Endometrial microvascular endothelial cells (primary cell): Measurements from ENCODE around the gene PATZ1. TPM values are rescaled to one million over a fixed set of nuclear protein-coding genes. Genes with fewer than 3 reads are reported as not detected.
"Not testable (repeated sequence)": the region's sequence is repeated elsewhere in the genome, so short reads cannot be mapped to it uniquely, and the experiment has no call there.

Experiments
- in situ Hi-C: cut with HindIII; loops from 2 replicates; pipeline ENCODE4 v1.10.0; 2017; ENCODE audit warnings: low sequenced_read_pairs, low pct_unique_long_range_greater_than_20kb; ENCODE audit errors: inconsistent ontology term
- total RNA-seq: library from RNA; depleted of rRNA; stranded (reverse); fragments of >200 nt; gene quantifications from one replicate; pipeline ENCODE4 v1.2.3, GENCODE V29; 2015; ENCODE audit errors: inconsistent ontology term

PATZ1 gene
- total RNA-seq, 1 donor from 2014 or later: 21.3 TPM

DNA sequence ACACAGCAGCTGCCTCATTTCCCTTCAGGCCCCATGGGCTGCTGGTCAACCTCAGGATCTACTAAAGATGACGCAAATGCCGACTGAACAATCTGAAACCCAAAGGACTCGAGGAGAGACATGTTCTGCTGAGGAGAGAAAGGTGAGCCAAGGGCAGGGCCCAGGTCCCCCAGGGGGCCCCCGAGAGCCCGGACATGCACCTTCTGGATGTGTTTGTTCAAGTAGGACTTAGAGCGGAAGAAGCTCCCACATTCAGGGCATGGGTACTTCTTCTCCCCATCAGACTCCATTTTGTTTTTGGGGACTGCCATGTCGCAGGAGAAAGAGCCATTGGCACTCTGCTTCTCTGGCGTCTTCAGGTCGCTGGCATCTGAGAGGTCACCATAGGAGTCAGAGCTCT is 19.3 kb downstream of the PATZ1 start:
- in situ Hi-C loops: no loop called here

DNA sequence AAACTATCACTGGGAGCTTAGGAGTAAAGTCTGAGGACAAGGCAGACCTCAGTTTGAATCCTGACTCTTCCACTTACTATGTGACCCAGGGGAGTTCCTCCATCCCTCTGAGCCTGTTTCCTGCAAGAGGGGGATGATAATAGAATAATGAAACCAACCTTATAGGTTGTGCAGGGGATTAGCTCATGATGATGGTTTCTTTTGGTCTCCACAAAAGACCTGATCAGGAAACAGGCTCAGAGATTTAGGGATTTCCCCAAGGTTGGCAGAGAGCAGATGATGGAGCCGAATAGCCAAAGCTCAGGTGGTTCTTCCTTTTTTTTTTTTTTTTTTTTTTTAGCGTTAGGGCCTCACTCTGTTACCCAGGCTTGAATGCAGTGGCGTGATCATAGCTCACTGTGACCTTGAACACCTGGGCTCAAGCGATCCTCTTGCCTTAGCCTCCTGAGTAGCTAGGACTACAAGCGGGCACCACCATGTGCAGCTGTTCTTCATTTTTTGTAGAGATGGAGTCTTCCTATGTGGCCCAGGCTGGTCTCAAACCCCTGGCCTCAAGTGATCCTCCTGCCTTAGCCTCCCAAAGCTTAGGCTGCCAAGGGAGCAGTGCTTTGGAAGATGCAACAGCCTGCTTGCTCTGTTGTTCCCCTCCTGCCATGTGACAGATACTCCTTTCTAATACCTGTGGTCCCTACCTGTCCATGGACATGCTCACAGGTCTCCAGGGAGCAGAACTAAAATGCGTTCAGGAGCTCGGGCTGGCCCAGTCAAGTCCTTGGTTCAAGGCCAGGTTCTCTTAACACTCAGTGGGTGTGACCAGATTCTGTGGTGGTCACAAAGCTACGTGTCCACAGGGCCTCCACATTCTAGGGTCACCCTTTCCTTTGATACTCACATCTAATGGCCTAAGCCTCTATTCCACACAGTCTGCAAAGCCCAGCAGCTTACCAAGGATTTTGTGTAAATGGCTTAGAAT is 22.3 kb downstream of the PATZ1 start:
- in situ Hi-C loops: no loop called here

DNA sequence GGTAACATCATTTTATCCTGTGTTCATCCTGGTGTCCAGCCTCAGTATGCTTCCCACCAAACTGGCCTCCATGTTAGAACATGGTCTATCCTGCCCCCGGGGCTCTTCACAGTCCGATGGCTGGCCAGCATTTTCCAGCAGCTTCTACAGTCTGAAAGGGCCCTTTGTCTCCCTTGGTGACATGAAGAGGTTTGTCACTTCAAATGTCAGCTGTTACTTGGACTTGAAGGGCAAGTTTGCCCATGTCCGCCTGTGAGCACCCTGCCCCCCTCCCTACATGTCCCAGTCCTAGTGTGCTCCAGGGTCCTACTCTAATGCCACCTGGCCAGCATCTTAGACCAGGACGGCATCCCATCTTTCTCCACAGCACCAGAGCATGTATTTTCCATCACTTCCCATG is 24.7 kb downstream of the PATZ1 start:
- in situ Hi-C loops: no loop called here

GRCh38 chr22:31314220-31314619 is 31.9 kb downstream of the PATZ1 start:
- in situ Hi-C loops: not testable (repeated sequence)

GRCh38 chr22:31313366-31314147 is 32.6 kb downstream of the PATZ1 start:
- in situ Hi-C loops: no loop called here

GRCh38 chr22:31308181-31308580 is 38.0 kb downstream of the PATZ1 start:
- in situ Hi-C loops: no loop called here

GRCh38 chr22:31305194-31305593 is 41.0 kb downstream of the PATZ1 start:
- in situ Hi-C loops: no loop called here

GRCh38 chr22:31302537-31302936 is 43.6 kb downstream of the PATZ1 start:
- in situ Hi-C loops: no loop called here

GRCh38 chr22:31302006-31302405 is 44.1 kb downstream of the PATZ1 start:
- in situ Hi-C loops: no loop called here

DNA sequence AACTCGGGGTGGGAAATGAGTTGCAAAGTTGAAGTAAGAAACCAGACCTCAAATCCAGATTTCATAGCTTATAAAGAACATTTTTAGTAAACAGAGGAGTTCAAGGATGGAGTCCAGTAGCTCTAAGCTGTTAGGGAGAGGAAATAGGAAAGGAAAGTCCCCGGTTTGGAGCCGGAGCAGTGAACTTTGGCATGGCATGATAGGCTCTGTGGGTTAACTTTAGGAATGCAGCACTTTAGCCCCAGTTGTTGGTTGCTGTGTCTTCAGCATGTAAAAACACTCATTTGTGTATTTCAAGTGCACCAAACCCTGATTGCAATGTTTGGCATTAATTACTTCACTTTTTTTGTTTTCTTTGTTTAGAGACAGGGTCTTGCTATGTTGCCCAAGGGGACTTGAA is 45.2 kb downstream of the PATZ1 start:
- in situ Hi-C loops: no loop called here

- in situ Hi-C loops: no loop called here
Measured at GRCh38 chr22:31295831-31296657, 50.1 kb downstream of the PATZ1 start.

DNA sequence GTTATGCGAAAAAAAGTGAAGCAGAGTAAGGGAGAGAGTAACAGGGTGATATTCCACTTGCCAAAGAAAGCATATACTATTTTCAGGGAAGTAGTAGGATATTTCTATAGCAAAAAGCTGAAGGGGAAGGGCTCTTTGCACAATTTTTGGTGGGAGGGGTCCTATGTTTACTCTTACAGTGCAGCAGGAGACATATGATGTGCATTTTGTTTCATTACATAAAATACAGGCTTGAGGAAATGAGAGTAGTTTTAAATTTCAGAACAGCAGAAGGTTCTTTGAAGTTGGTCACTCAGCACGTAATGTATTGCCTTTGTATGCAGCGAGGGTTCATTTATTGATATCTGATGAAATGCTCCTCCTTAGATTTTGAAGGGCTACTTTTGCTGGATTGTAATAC is 50.8 kb downstream of the PATZ1 start:
- in situ Hi-C loops: no loop called here

DNA sequence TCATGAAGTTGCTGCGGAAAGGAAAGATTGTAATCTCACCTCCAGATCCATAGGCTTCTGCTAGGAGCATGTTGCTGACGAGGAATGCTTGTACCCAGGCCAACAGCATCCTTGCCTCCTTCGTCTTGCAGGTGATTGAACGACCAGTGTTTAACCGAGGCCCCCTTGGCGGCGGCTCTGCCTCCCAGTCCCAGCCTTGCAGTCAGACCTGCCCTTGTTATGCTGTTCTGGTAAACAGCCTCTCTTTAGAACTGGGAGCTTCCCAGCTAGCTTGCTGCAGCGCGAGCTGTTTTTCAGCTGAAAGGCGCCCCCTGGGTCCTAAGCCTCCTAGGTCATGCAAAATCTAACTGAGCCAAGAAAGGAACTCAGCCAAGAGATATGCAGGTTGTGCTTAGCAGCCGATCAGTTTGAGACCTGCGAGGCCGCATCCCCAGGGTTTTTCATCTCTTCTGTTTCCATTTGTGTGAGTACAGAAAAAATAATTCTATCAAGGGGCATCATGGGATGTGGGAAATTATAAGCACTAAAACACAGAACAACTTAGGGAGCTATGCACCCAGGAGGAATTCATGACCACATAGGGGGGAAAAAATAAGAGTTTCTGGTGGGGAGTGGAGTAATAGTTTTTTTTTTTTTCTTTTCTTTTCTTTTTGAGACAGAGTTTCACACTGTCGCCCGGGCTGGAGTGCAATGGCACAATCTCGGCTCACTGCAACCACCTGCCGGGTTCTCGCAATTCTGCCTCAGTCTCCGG is 53.7 kb downstream of the PATZ1 start, which contains the start of gene PIK3IP1:
PIK3IP1 (minus strand) TSS at position 253 of the 754 bp plus-strand sequence; CDS start at position 109, 144 bp downstream.
- in situ Hi-C loops: no loop called here

DNA sequence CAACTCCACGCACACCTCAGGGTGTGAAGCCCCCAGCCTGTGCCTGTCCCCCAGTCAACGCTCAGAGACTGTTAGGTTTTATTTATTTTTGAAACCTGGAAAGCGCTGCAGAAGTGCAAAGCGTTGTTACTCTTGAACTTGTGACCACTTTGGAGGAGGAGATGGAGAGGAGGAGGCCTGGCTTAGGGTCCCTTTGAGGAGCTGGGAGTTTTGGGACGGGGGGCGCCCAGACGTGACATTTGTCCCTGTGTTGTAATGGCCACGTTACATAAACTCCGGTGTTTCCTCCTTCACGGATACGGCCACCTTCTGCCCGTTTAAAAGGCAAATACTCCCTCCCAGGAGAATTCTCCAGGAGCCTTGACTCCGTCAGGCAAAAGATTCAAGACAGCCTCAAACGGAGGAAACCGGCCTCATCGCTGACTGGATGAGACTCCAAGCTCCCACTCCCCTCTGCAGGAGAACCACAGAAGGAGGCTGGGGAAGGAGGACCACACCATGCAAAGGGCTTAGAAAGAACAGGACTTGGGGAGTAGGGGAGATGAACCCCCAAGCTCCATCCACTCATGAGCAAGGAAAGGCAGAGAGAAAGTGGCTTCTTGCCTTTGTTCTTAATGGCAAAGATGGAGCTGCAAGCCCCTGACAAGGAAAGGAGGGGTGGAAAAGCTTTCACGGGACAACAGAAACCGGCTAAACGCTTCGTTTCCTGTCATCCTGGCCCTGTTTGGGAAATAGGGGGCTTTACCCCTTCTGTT is 54.5 kb downstream of the PATZ1 start:
- in situ Hi-C loops: no loop called here

DNA sequence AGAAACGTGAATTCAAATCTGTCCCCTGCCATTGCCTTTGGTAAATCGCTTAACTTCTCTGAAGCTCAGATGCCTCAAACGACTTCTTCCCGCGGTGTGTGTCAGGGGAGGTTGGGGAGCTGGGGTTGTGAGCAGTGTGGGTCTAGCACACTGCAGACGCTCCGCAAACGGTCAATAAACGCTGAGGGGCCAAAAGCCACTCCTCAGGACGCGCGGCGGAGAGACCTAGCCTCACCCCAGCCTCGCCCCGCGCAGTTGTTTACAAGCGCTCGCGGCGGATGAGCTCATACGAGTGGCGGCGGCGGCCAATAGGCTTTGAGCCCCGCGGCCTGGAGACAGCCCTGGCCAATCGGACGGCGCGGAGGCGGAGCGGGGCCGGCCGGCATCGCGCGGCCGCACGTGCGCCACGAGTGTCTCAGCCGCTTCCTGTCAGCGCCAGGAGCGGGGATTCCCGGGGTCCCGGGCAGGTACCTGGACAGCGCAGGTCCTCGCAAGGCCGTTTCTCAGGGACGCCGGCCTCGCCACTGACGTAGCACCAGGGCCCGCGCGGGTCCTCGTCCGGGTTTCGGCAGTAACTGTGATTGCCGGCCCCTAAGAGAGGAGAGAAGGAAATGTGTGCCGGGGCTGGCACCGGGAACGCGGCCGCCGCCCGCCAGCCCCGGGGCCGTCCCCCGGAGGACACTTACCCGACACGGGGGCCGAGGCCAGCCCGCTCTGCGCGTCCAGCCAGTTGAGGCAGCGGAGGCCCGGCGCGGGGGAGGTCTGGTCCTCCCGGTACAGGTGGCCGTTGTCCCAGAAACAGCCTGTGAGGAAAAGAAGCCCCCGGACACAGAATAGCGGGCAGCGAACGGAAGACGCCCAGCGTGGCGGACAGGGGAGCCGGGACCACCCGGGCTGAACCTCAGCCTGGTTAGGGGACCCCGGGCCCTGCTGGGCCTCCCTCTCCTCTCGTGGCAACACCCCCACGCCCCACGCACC is 55.4 kb downstream of the PATZ1 start:
- in situ Hi-C loops: no loop called here

DNA sequence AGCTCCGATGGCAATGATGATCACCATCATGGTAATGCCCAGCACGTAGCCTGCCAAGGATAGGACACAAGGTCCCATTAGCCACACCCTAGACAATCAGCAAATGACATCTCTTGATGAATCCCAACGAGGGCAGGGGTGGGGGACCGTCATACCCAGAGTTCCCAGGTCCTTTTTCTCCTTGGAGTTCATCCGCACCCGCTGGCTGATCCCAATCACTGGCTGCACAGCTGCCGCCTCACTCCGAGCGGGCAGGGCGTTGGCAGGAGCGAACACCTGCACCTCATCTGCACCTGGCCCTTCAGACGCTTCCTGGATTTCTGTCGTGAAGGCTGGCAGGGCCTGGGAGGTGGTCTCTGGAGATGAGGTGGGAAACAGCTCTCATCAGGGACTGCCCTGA is 56.8 kb downstream of the PATZ1 start:
- in situ Hi-C loops: no loop called here
